Measurements from ENCODE around the gene COMMD9. TPM values are rescaled to one million over a fixed set of nuclear protein-coding genes. Genes with fewer than 3 reads are reported as not detected.

Gene COMMD9
- total and polyA plus RNA-seq, 10 of the 15 experiments (the other 5 are each of a cell fraction or from before 2014, with no cell fraction given) = 31.4 to 119 (median 56.2) TPM

GRCh38 chr11:36312611-36313472 lies 23.6 kb upstream of the COMMD9 start (continued):
- TF ChIP-seq SKIL (IDR thresholded peaks at IDR 0.05; ENCODE audit: low read depth, poor library complexity, severe bottlenecking) = peak; percentile 82
- TF ChIP-seq TCF12 (IDR thresholded peaks at IDR 0.05; ENCODE audit: low read depth, low read length) = no peak
- no peak for TF ChIP-seq NFIC (IDR thresholded peaks at IDR 0.05; ENCODE audit: low read depth, low read length)
- TF ChIP-seq YBX1 (IDR thresholded peaks at IDR 0.05) = no peak
- peak; percentile 72; the same call in 1 of the 2 replicates for TF ChIP-seq RELB (IDR thresholded peaks at IDR 0.05; ENCODE audit: low read depth)
- no peak for TF ChIP-seq BCL11A (IDR thresholded peaks at IDR 0.05; ENCODE audit: low read depth, low read length)
- no peak for TF ChIP-seq TAF1 (IDR thresholded peaks at IDR 0.05; ENCODE audit: borderline replicate concordance, low read depth, low read length)
